ENCODE results near the gene ZCCHC4. TPM values are rescaled to one million over a fixed set of nuclear protein-coding genes. Genes with fewer than 3 reads are reported as not detected.

Gene ZCCHC4
- polyA plus RNA-seq, 1 of the 3 experiments (the other 2 are of a cell fraction): 4.8 TPM

- WGBS (ENCODE audit: low lambda C conversion rate): 96% methylated on average over 4 of the region's 4 CpGs
Measured at GRCh38 chr4:25399510-25399909, 86.9 kb downstream of the ZCCHC4 start.

More at GRCh38 chr4:25399510-25399909, 86.9 kb downstream of the ZCCHC4 start:
- Histone ChIP-seq H3K9me2 (no peaks in the 10 kb centered on the region), H3K4me1 (ENCODE audit: control insufficient read depth in 1 of 2, insufficient read depth in 2 of 2, low read depth in 1 of 2, low read length in 1 of 2) (no peaks in the 10 kb centered on the region; a peak in 1 of 4 replicates), H3K27me3 (ENCODE audit: insufficient read depth) (no peaks in the 10 kb centered on the region), H3K9ac (no peak overlapping the region), H3F3A (replicated peaks; ENCODE audit: insufficient read depth) (no peaks in the 10 kb centered on the region), H3K4me3 (ENCODE audit: low read depth in 2 of 2, low read length in 1 of 2) (no peak overlapping the region), H3K79me2 (ENCODE audit: insufficient read depth) (no peaks in the 10 kb centered on the region), H3K27ac (ENCODE audit: low read depth in 2 of 2, low read length in 1 of 2) (no peak overlapping the region), H2AFZ (ENCODE audit: low read depth) (no peak overlapping the region), H3K9me3 (no peaks in the 10 kb centered on the region), H3K36me3 (replicated peaks in 1 of 2; ENCODE audit: control insufficient read depth in 1 of 2, insufficient read depth in 2 of 2, low read length in 1 of 2) (peaks cover 75 to 76% of the 10 kb centered on the region in 2 experiments), H4K20me1 (ENCODE audit: insufficient read depth) (no peaks in the 10 kb centered on the region), H3K4me2 (no peak overlapping the region)
- ChIA-PET POLR2A (no interaction called here), CTCF (no interaction called here)
- TF ChIP-seq MAX (IDR thresholded peaks at IDR 0.05; ENCODE audit: low read depth): no peak
- TF ChIP-seq REST (IDR thresholded peaks at IDR 0.05; ENCODE audit: low read depth, low read length): peak; percentile 81; the same call in 1 of the 2 replicates
- no peak for TF ChIP-seq EZH2phosphoT487 (IDR thresholded peaks at IDR 0.05; ENCODE audit: borderline replicate concordance, low read depth)
- no peak for TF ChIP-seq IRF3 (IDR thresholded peaks at IDR 0.05; ENCODE audit: low read depth, low read length)
- no peak for TF ChIP-seq ZBTB33 (IDR thresholded peaks at IDR 0.05; ENCODE audit: borderline replicate concordance, low read depth)
- DNase-seq: no peak
